Measurements from ENCODE around the gene RANBP1. TPM values are rescaled to one million over a fixed set of nuclear protein-coding genes. Genes with fewer than 3 reads are reported as not detected.

The RANBP1 gene
- total RNA-seq, 1 donor from 2014 or later = 42.7 TPM

DNA sequence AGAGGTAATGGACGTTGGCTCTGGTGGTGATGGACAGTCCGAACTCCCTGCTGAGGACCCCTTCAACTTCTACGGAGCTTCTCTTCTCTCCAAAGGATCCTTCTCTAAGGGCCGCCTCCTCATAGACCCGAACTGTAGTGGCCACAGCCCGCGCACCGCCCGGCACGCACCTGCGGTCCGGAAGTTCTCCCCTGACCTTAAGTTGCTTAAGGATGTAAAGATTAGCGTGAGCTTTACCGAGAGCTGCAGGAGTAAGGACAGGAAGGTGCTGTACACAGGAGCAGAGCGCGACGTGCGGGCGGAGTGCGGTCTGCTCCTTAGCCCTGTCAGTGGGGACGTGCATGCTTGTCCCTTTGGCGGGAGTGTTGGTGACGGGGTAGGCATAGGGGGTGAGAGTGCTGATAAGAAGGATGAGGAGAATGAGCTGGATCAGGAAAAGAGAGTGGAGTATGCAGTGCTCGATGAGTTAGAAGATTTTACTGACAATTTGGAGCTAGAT lies 29.8 kb upstream of the RANBP1 start:
- no peak for ATAC-seq
- DNase-seq (ENCODE audit: missing footprints) = no peak
- intact Hi-C loops (cut with DNase I) = loop anchor here (10.0 kb wide), 1 partner anchor 121 kb away; no protein-coding TSS in a partner anchor

DNA sequence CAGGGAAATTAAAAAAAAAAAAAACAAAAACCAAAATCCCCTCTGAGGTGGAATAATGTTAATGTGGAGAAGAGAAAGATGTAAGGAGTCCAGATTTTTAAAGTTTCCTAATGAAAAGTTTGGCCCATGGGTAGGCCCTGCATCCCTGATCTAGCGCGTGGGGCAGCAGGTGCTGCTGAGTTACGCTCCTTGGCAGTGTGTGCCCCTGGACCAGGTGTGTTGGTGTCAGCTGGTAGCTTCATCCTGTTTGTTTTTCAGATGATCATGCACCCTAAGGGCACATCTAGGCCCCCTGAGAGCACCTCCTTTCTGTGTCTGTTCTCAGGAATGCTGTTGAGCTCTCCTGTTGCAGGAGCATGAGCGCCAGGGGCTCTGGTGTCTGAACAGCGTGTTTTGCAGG lies 29.1 kb upstream of the RANBP1 start:
- intact Hi-C loops (cut with DNase I) = loop anchor here (10.0 kb wide), 1 partner anchor 122 kb away; no protein-coding TSS in a partner anchor
- no peak for ATAC-seq
- no peak for DNase-seq (ENCODE audit: missing footprints)

DNA sequence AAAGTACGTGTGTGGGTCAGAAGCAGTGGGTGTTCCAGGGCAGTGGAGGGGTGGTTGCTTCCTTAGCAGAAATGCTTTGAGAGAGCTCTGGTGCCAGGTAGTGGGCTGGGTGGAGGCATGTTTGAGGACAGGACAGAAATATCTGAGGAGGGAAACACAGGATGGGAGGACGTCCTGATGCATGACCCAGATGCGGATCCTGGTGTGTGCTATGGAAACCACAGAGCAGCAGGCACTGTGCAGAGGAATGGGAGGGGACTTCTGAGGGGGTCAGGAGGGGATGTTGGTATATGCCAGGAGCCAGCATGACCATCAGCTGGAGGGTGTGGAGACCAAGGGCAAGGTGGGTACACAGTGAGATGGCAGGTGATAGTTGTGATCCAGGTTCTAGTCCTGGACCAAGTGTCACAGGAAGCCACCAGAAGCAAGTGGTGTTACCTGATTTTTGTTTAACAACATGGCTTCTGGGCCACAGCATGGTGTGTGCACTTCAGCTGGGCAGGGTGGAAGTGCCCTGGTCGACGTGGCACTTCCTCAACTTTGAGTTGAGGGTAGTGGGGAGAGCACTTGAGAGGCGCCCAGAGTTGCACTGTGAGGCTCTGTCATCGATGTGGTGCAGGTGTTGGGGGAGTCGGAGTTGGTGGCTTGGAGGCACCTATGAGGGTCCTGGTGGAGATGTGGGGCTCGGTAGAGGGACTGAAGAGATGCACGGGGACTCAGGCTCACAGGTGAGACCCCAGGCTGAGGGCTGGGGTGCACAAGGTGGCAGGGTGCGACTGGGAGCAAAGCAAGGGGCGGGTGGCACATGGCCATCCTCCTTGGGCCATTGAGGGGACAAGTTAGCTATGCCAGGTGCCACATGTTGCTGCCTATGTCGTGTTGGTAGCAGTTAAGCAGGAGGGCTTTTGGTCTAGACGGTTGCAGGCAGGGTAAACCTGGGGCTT lies 28.3 kb upstream of the RANBP1 start:
- no peak for ATAC-seq
- no peak for DNase-seq (ENCODE audit: missing footprints)
- intact Hi-C loops (cut with DNase I) = loop anchor here (10.0 kb wide), 1 partner anchor 123 kb away; no protein-coding TSS in a partner anchor

DNA sequence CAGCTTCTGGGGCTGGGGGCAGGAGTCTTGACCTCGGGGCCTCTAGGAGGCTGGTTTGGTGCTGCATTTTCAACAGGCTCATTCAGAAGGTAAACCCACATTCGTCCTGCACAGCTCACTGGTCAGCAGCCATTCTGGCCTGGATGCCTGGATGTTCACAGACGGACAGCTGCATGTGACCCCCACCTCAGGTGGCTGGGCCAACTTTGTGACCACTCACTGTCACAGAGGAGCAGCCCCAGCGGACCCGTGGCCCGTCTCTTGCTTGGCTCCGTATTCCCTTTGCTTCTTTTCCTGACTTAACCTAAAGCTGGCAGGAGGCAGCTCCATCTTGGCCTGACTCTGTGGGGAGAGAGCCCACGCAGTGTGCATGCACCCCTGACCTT lies 27.6 kb upstream of the RANBP1 start:
- DNase-seq (ENCODE audit: missing footprints) (no peak), ATAC-seq (no peak)
- intact Hi-C loops (cut with DNase I) = loop anchor here (10.0 kb wide), 1 partner anchor 123 kb away; no protein-coding TSS in a partner anchor

DNA sequence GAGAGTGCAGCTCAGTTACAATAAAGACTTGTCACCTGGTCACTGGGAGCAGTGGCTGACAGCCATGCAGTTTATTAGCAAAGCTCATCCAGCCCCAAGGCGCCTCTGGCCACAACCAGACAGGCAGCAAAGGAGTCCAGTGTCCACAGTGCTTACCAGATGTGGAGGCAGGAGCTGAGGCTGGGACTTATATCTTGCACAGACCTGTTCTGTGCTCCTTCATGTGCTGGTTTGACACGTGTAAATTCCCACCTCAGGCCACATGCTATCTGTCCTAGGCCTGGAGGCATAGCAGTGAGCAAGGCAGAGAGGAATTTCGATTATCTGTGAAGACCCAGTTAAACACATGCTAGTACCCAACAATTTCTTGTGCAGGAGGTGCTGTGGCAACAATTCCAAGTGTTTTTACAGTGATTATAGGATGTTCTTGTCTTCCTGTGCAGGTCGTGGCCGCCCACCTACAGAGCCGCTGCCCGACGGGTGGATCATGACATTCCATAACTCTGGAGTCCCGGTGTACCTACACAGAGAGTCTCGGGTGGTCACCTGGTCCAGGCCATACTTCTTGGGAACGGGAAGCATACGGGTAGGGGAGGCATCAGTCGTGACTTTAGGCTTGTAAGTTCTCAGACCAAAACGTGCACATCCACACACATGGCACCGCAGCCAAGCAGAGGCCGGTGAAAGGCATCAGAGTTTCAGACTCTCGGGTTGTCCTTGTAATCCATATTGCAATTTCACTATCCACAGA lies 26.5 kb upstream of the RANBP1 start:
- ATAC-seq = no peak
- no peak for DNase-seq (ENCODE audit: missing footprints)
- intact Hi-C loops (cut with DNase I) = loop anchor here (10.0 kb wide), 1 partner anchor 125 kb away; no protein-coding TSS in a partner anchor

DNA sequence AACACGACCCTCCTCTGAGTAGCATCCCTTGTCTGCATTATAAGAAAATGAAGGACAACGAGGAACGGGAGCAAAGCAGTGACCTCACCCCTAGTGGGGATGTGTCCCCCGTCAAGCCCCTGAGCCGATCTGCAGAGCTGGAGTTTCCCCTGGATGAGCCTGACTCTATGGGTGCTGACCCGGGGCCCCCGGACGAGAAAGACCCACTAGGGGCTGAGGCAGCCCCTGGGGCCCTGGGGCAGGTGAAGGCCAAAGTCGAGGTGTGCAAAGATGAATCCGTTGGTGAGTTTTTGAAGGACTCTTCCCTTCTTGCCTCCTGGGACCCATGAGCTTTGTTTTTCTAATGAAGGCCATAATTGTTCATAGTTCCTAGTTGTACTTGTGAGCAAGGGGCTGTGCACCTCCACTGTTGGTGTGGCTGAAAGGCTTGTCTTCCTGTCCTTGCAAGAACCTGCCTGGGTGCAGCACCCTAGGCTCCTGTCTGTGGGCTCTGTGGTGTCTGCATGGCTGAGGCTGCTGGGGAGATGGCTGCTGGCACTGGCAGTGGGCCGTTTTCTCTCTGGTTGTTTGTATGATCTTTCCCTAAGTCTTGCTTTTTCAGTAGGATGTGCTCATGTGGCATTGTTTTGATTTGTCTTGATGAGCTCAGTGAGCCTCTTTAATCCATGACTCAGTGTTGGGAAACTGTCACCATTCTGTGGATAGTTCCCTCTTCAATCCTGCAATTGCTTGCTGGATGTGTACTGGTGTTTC lies 25.8 kb upstream of the RANBP1 start:
- ATAC-seq (no peak), DNase-seq (ENCODE audit: missing footprints) (no peak)
- intact Hi-C loops (cut with DNase I) = loop anchor here (10.0 kb wide), 1 partner anchor 125 kb away; no protein-coding TSS in a partner anchor

DNA sequence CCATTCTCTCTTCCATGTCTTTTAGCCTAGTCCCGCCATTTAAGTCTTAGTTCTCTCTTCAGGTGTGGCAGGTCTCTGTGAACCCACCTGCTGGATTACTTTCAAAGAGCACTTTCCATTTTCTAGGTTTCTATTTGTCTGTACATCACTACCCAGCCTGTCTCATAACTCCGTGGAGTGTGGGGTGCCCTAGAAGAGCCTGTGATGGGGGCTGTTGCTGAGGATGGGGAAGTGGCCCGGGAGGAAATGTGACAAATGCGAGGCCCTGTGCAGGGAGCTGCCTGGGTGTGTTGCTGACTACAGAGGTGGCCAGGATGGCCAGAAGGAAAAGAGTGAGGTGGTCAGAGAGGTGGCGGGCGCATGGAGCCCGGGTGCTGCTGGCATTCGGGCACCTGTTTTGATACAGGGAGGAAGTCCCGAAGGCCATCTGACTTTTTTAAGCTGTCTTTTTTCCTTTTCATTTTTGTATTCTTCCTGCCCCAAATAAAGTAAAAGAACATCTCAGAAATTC lies 25.1 kb upstream of the RANBP1 start:
- ATAC-seq = no peak
- intact Hi-C loops (cut with DNase I) = no loop called here
- no peak for DNase-seq (ENCODE audit: missing footprints)

DNA sequence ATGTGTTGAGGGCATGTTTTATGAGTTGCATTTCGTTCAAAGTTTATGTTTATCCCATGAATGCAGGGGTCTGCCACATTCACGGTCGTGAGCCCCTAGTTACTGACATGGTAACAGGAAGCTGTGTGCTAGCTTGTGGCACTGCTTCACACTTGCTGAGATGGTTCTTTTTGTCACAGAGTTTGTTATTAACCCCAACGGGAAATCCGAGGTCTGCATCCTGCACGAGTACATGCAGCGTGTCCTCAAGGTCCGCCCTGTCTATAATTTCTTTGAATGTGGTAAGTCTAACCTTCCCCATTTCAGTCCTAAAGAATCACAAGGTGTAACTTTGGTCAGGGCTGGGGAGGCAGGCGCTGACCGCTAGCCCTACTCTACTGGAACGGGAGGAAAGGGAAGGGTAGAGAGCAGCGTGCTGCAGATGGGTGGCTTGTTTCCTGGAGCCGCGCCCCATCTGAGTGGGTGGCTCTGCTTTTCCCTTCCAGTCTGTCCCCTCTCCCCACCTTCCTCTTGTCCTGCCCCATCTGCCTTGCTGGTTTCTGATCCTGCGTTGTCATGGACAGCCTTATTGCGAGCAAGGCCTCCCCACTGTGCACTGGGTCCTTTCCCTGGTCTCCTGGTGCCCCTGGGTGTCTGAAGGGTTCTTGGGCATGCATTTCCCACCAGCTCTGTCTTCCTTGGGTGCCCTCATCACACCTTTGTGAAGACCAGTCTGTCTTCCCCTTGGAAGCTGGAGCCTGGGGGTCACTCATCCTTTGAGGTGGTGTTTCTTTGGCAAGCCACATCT lies 24.0 kb upstream of the RANBP1 start:
- DNase-seq (ENCODE audit: missing footprints) = peak; percentile 40
- intact Hi-C loops (cut with DNase I) = no loop called here
- ATAC-seq = no peak

DNA sequence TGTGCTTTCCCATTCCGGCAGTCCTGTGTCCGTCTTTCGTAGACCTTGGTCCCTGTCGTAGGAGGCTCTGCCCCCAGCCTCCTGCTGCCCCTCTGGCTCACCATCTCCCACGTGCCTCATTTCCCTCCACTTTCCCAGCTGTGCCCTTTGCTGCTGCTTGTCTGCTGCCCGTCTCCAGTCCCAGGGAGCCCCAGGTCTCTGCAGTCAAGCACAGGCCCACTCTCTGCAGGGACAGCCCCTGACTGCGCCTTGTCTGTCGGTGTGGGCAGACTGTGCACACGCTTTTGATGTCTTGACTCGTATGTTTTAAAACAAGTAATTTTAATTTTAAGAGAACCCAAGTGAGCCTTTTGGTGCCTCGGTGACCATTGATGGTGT lies 23.4 kb upstream of the RANBP1 start:
- intact Hi-C loops (cut with DNase I) = no loop called here
- no peak for DNase-seq (ENCODE audit: missing footprints)
- no peak for ATAC-seq

DNA sequence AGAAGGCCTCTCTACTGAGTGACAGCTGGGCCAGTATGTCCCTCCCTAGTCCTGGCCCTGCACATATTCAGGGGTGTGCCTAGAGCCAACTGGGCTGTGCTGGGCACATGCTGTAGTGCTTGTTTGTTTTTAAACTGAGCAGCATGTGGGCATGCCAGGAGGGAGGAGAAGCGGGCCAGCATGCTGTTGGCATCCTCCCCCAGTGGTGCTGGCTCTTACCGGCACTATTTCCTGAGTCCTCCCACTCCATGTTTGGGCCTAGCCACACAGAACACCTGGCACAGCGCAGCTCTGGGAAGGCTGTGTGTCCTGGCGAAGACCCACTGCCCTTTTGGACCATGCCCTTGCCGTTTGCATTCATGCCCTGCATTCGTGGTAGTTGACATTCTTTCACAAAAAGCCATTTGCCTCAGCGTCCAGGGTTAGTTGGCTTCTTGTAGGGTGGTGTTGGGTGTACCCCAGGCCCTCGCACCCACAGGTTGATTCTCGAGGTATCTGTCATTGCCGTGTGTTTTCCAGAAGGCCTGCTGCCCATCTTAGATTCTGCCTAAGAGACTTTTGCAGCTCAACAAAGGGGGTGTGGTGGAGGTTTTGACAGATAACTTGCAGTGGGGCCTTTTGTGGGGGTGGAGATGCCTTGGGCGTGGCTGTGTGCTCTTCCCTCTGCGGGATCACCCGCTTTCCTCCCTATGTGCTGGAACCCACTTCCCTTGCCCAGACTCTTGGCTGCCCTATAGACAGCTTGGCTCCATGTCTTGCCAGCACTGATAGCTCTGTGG lies 22.3 kb upstream of the RANBP1 start:
- ATAC-seq (peak; percentile 98), DNase-seq (ENCODE audit: missing footprints) (peak; percentile 76)
- intact Hi-C loops (cut with DNase I) = no loop called here

DNA sequence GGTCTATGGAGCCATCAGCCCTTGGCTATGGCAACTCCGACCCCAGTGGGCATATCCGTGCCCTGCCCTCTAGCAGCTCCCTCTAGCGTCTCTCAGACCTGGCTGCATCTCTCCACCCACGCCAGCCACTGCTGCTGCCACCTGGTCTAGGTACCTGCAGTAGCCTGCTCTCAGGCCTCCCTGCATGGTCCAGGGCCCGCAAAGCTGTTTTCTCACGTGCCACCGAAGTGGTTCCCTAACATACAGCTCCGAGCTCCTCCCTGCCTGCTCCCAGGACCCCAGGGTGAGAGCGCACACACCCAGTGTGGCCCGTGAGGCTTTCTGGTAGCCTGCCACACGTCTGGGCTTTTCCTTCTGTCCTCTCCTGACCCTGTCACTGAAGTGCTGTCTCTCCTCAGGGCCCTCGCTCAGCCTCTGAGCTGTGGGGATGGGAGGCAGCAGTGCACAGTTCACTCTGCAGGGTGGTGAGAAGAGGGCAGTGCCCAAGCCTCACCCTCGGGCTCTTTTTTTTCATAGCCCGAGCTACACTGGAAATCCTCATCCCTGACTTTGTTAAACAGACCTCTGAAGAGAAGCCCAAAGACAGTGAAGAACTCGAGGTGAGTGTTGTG lies 21.6 kb upstream of the RANBP1 start:
- DNase-seq (ENCODE audit: missing footprints) = no peak
- peak; percentile 1 for ATAC-seq
- intact Hi-C loops (cut with DNase I) = no loop called here

DNA sequence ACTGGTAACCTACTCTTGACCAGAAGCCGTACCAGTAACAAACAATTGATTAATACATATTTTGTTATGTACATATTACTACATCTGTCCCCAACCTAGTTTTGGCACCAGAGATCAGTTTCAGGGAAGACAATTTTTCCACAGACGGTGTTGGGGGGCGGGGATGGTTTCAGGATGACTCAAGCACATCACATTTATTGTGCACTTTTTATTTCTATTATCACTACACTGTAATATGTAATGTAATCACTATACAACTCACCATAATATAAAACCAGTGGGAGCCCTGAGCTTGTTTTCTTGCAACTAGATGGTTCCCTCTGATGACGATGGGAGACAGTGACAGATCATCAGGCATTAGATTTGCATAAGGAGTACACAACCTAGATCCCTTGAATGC lies 20.4 kb upstream of the RANBP1 start:
- no peak for ATAC-seq
- intact Hi-C loops (cut with DNase I) = no loop called here
- no peak for DNase-seq (ENCODE audit: missing footprints)

DNA sequence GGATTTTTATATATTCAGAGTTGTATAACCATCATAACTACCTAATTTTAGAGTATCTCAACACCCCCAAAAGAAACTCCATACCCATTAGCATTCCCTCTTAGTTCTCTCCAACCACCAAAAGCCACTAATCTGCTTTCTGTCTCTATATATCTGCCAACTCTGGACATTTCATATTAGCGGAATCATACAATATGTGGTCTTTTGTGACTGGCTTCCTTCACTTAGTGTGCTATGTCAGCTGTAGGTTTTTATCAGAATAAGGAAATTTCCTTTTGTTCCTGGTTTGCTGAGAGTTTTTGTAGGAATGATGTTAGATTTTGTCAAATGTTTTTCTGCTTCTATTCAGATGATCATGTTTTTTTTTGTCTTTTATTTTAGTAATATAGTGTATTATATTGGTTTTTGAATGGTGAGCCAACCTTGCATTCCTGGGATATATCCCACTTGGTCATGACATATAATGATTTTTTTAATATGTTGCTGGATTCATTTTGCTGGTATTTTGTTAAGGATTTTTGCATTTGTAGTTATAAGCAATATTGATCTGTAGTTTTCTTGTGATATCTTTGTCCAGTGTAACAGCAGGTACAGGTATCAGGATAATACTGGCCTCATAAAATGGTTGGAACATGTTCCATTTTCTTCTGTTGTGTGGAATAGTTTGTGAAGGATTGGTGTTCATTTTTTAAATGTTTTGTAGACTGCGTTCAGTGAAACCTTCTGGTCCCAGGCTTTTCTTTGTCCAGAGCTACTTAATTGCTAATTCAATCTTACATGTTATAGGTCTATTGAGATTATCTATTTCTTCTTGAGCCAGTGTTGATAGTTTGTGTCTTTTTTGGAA lies 19.1 kb upstream of the RANBP1 start:
- no peak for ATAC-seq
- intact Hi-C loops (cut with DNase I) = no loop called here
- no peak for DNase-seq (ENCODE audit: missing footprints)

DNA sequence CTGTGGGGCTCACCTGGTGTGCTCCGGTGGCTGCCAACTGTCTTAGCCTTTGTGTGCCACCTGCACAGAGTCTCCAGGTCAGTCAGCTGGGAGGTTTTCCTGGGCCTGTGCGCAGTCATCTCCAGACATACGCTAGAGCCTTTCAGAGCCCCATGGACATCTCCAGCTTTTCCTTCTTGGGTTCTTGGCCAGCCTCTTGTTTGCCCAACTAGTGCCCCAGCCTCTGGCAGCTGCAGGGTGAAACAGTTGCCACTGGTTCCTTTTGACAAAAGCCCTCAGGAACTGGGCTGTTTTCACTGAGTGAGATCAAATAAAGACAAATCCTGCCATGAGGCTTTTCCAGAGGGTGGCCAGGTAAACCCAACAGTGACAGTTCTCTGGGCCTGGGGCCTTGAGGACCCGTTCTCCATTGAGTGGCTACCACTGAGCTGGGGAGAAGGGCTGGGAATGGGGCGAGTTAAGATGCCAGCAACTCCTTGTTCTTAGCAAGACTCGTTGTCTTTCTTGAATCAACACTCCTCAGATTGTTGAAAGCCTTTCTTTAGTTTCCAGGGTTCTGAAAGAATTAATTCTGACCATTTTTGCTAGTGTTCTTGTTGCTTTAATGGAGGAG lies 16.7 kb upstream of the RANBP1 start:
- no peak for ATAC-seq
- intact Hi-C loops (cut with DNase I) = no loop called here

DNA sequence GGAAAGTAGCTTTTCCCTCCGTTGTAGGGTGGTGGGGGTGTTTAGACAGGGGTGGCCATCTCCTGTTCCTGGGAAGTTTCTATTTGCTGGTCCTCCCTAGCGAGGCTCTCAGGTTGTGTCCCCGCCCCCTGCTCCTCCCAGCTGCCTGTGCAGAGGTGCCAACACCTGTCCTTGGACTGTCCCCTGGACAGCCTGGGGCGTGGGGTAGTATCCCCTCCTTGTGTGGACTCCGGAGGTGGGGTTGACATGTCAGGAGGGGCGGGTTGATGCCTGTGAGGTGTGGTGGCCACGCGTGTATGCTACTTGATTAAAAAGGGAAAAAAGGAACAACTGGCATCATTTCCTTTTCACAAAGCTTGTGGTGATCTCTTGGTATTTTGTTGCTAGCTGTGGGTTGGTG lies 14.3 kb upstream of the RANBP1 start:
- intact Hi-C loops (cut with DNase I) = no loop called here
- ATAC-seq (peak; percentile 32), DNase-seq (ENCODE audit: missing footprints) (peak; percentile 30)

More for the DNA sequence above, 16.7 kb upstream of the RANBP1 start:
- no peak for DNase-seq (ENCODE audit: missing footprints)
